ENCODE results near the gene DYNC1I1. TPM values are rescaled to one million over a fixed set of nuclear protein-coding genes. Genes with fewer than 3 reads are reported as not detected.

Gene DYNC1I1
- total RNA-seq, 2 experiments from 2014 or later = not detected

GRCh38 chr7:95951997-95952795, 179.8 kb downstream of the DYNC1I1 start:
- no peak overlapping the region for H3K4me3 Mint-ChIP-seq
- no peaks in the 10 kb centered on the region for H3K4me1 Mint-ChIP-seq
- ATAC-seq (no peak), DNase-seq (no peak)
- no peaks in the 10 kb centered on the region for H3K36me3 Mint-ChIP-seq
- peaks cover 5% of the 10 kb centered on the region for H3K27me3 Mint-ChIP-seq
- no peaks in the 10 kb centered on the region for H3K9me3 Mint-ChIP-seq (ENCODE audit: low read depth)
- CTCF ChIA-PET = no interaction called here
- H3K27ac Mint-ChIP-seq = no peak overlapping the region

- H3K4me3 Mint-ChIP-seq = no peak overlapping the region
- no peak overlapping the region for H3K27ac Mint-ChIP-seq
- H3K4me1 Mint-ChIP-seq = no peaks in the 10 kb centered on the region
- CTCF ChIA-PET = no interaction called here
- ATAC-seq (no peak), DNase-seq (no peak)
- H3K9me3 Mint-ChIP-seq (ENCODE audit: low read depth) = no peaks in the 10 kb centered on the region
- H3K36me3 Mint-ChIP-seq = no peaks in the 10 kb centered on the region
- peaks cover 5% of the 10 kb centered on the region for H3K27me3 Mint-ChIP-seq
Observed at GRCh38 chr7:95952851-95953250, 180.5 kb downstream of the DYNC1I1 start.

- no peak overlapping the region for H3K4me3 Mint-ChIP-seq
- no peak for ATAC-seq
Observed at GRCh38 chr7:95955748-95956147, 183.4 kb downstream of the DYNC1I1 start.

GRCh38 chr7:95957510-95957909, 185.2 kb downstream of the DYNC1I1 start:
- CTCF ChIA-PET = interaction anchor here (1.6 kb wide), 1 partner anchor 8 kb away, joined by 3 read pairs; no protein-coding TSS in a partner anchor
- no peak overlapping the region for H3K4me3 Mint-ChIP-seq
- ATAC-seq (no peak), DNase-seq (no peak)
- no peaks in the 10 kb centered on the region for H3K4me1 Mint-ChIP-seq
- no peaks in the 10 kb centered on the region for H3K27me3 Mint-ChIP-seq
- no peak overlapping the region for H3K27ac Mint-ChIP-seq
- H3K9me3 Mint-ChIP-seq (ENCODE audit: low read depth) = no peaks in the 10 kb centered on the region
- H3K36me3 Mint-ChIP-seq = no peaks in the 10 kb centered on the region

More at GRCh38 chr7:95955748-95956147, 183.4 kb downstream of the DYNC1I1 start:
- H3K4me1 Mint-ChIP-seq = no peaks in the 10 kb centered on the region
- H3K9me3 Mint-ChIP-seq (ENCODE audit: low read depth) = no peaks in the 10 kb centered on the region
- CTCF ChIA-PET = no interaction called here
- DNase-seq = no peak
- peaks cover 3% of the 10 kb centered on the region for H3K27me3 Mint-ChIP-seq
- H3K27ac Mint-ChIP-seq = no peak overlapping the region
- H3K36me3 Mint-ChIP-seq = no peaks in the 10 kb centered on the region

GRCh38 chr7:95960706-95961244, 188.4 kb downstream of the DYNC1I1 start:
- no peaks in the 10 kb centered on the region for H3K36me3 Mint-ChIP-seq
- H3K9me3 Mint-ChIP-seq (ENCODE audit: low read depth) = no peaks in the 10 kb centered on the region
- DNase-seq = no peak
- H3K4me1 Mint-ChIP-seq = no peaks in the 10 kb centered on the region
- no peak for ATAC-seq
- no peak overlapping the region for H3K27ac Mint-ChIP-seq
- no peak overlapping the region for H3K4me3 Mint-ChIP-seq
- no peaks in the 10 kb centered on the region for H3K27me3 Mint-ChIP-seq
- CTCF ChIA-PET = no interaction called here

- DNase-seq (no peak), ATAC-seq (no peak)
- H3K4me3 Mint-ChIP-seq = no peak overlapping the region
- no peaks in the 10 kb centered on the region for H3K36me3 Mint-ChIP-seq
- H3K4me1 Mint-ChIP-seq = no peaks in the 10 kb centered on the region
- no peaks in the 10 kb centered on the region for H3K9me3 Mint-ChIP-seq (ENCODE audit: low read depth)
- no peaks in the 10 kb centered on the region for H3K27me3 Mint-ChIP-seq
- H3K27ac Mint-ChIP-seq = no peak overlapping the region
- CTCF ChIA-PET = no interaction called here
Observed at GRCh38 chr7:95963446-95963990, 191.2 kb downstream of the DYNC1I1 start.

- CTCF ChIA-PET = no interaction called here
- no peak for ATAC-seq
Observed at GRCh38 chr7:95971716-95972115, 199.4 kb downstream of the DYNC1I1 start.

GRCh38 chr7:95972523-95972922, 200.2 kb downstream of the DYNC1I1 start:
- no peaks in the 10 kb centered on the region for H3K4me1 Mint-ChIP-seq
- no peak for ATAC-seq
- no peak overlapping the region for H3K4me3 Mint-ChIP-seq
- DNase-seq = no peak
- H3K27ac Mint-ChIP-seq = no peak overlapping the region
- peaks cover 7% of the 10 kb centered on the region for H3K27me3 Mint-ChIP-seq
- CTCF ChIA-PET = no interaction called here
- no peaks in the 10 kb centered on the region for H3K36me3 Mint-ChIP-seq
- H3K9me3 Mint-ChIP-seq (ENCODE audit: low read depth) = no peaks in the 10 kb centered on the region

More at GRCh38 chr7:95971716-95972115, 199.4 kb downstream of the DYNC1I1 start:
- Mint-ChIP-seq H3K36me3 (no peaks in the 10 kb centered on the region), H3K9me3 (ENCODE audit: low read depth) (no peaks in the 10 kb centered on the region), H3K4me1 (no peaks in the 10 kb centered on the region), H3K27me3 (peaks cover 7% of the 10 kb centered on the region), H3K4me3 (no peak overlapping the region), H3K27ac (no peak overlapping the region)
- DNase-seq = no peak

GRCh38 chr7:95974108-95974507, 201.8 kb downstream of the DYNC1I1 start:
- no peak overlapping the region for H3K27ac Mint-ChIP-seq
- DNase-seq (no peak), ATAC-seq (no peak)
- peaks cover 11% of the 10 kb centered on the region for H3K27me3 Mint-ChIP-seq
- H3K36me3 Mint-ChIP-seq = no peaks in the 10 kb centered on the region
- H3K4me1 Mint-ChIP-seq = no peaks in the 10 kb centered on the region
- CTCF ChIA-PET = no interaction called here
- H3K9me3 Mint-ChIP-seq (ENCODE audit: low read depth) = no peaks in the 10 kb centered on the region
- H3K4me3 Mint-ChIP-seq = no peak overlapping the region

GRCh38 chr7:95976369-95977060, 204.2 kb downstream of the DYNC1I1 start:
- CTCF ChIA-PET = no interaction called here
- ATAC-seq (no peak), DNase-seq (no peak)
- Mint-ChIP-seq H3K27ac (no peak overlapping the region), H3K27me3 (peaks cover 5% of the 10 kb centered on the region), H3K4me1 (no peaks in the 10 kb centered on the region), H3K36me3 (no peaks in the 10 kb centered on the region), H3K9me3 (ENCODE audit: low read depth) (no peaks in the 10 kb centered on the region), H3K4me3 (no peak overlapping the region)

GRCh38 chr7:95977994-95978393, 205.6 kb downstream of the DYNC1I1 start:
- peaks cover 9% of the 10 kb centered on the region for H3K27me3 Mint-ChIP-seq
- H3K9me3 Mint-ChIP-seq (ENCODE audit: low read depth) = no peaks in the 10 kb centered on the region
- CTCF ChIA-PET = no interaction called here
- no peak overlapping the region for H3K27ac Mint-ChIP-seq
- no peaks in the 10 kb centered on the region for H3K36me3 Mint-ChIP-seq
- ATAC-seq (no peak), DNase-seq (no peak)
- no peaks in the 10 kb centered on the region for H3K4me1 Mint-ChIP-seq
- no peak overlapping the region for H3K4me3 Mint-ChIP-seq

- ATAC-seq (no peak), DNase-seq (no peak)
- Mint-ChIP-seq H3K36me3 (no peaks in the 10 kb centered on the region), H3K9me3 (ENCODE audit: low read depth) (no peaks in the 10 kb centered on the region), H3K4me1 (no peaks in the 10 kb centered on the region), H3K27ac (no peak overlapping the region), H3K4me3 (no peak overlapping the region), H3K27me3 (peaks cover 14% of the 10 kb centered on the region)
- CTCF ChIA-PET = no interaction called here
Observed at GRCh38 chr7:95980167-95980566, 207.8 kb downstream of the DYNC1I1 start.

GRCh38 chr7:95980706-95981105, 208.4 kb downstream of the DYNC1I1 start:
- Mint-ChIP-seq H3K36me3 (no peaks in the 10 kb centered on the region), H3K9me3 (ENCODE audit: low read depth) (no peaks in the 10 kb centered on the region), H3K27ac (no peak overlapping the region), H3K27me3 (peaks cover 12% of the 10 kb centered on the region), H3K4me3 (no peak overlapping the region), H3K4me1 (no peaks in the 10 kb centered on the region)
- ATAC-seq = no peak
- DNase-seq = no peak
- CTCF ChIA-PET = no interaction called here
